Measurements from ENCODE around the gene CENPQ.
A peak's percentile ranks its signal among the peaks of the same experiment; 100 is the strongest.
"Not testable (repeated sequence)": the region's sequence is repeated elsewhere in the genome, so short reads cannot be mapped to it uniquely, and the experiment has no call there.

The CENPQ gene, protein sequence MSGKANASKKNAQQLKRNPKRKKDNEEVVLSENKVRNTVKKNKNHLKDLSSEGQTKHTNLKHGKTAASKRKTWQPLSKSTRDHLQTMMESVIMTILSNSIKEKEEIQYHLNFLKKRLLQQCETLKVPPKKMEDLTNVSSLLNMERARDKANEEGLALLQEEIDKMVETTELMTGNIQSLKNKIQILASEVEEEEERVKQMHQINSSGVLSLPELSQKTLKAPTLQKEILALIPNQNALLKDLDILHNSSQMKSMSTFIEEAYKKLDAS

DNA sequence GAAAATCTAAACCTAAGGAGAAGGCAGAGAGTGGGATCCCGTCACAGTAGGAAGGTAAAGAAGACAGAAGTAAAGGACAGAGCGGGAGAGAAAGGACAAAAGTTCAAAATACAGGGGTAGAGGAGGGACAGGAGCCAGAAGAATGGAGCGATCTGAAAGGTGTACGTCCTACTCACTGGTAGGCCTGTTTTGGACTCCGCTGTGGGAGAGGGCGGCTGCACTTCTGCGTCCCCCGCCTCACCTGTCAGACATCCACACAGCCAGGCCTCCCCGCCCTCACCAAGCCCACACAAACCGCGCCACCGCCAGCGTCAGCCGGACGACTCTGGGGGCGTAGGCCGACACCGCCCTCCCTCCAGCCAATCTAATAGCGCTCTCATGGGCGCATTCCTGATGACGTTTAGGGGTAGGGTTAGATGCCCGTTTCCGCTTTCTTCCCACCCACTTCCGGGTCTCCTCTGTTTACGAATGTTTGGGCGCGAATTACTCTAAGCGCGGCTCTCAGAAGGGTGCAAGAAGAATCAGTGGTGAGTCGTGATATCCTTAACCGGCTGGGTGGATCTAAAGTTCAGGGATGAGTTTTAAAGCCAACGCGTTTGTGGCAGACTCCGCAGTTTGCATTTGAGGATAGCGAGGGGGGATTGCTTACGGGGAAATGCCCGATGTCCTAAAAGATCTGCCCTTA, at the start of gene CENPQ, which contains the start of gene MMUT:
CENPQ (plus strand) TSS at position 444 of the 685 bp plus-strand sequence. CDS start 6,807 bp downstream, outside the sequence.
MMUT (minus strand) TSS at position 327 of the 685 bp plus-strand sequence. CDS start 3,787 bp downstream, outside the sequence.
- peak; percentile 94 for DNase-seq

DNA sequence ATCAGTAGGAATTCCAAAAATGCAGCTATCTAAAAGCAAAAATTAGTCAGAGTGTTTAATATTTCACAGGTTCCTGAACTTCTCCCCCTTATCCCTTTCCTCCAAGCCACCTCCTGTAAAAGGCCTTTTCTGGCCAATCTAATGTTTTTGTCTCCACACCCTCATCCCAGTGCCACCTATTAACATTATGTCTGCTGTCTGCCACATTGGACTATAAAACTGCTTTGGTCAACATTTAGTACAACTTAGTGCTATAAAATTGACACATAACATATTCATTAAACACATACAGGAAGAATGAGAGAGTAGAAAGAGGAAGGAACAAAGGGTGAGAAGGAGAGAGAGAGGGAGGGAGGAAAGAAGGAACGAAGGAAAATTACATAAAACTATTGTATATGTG, 47.8 kb upstream of the CENPQ start:
- no peak for DNase-seq

DNA sequence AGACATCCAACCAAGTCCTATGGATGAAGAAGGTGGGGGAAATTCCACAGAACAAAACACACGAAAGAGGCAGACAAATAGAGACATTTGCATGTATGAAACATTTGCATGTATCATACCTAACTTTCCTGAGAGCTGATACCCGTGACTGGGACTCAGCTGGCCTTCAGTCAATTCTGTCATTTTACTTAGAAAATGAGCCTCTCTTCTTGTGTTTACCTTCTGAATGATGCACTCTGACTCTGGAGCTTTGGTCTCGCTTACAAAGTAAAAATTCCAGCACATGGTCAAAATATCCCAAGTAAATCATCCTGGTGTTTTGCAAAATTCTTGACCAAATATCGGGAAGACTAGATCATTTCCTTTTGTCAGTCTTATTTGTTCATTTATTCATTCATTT, 47.0 kb upstream of the CENPQ start:
- DNase-seq, result no peak

DNA sequence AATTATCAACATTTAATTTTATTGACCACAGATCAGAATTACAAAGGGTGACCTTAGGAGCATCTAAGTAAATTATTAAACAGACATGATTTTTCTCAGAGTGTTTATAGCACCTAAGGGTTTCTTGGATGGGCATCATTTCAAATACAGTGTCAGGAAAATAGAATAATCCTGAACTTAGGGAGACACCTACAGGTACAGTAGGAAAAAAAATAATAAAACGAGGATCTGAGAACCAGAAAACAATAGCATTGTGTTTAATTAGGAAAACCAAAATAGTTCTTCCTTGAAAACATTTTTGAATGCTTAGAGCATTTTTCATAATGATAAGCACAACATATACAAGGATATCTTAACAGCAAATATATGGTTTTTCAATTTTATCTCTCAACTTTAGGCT, 39.4 kb upstream of the CENPQ start:
- DNase-seq, result no peak

DNA sequence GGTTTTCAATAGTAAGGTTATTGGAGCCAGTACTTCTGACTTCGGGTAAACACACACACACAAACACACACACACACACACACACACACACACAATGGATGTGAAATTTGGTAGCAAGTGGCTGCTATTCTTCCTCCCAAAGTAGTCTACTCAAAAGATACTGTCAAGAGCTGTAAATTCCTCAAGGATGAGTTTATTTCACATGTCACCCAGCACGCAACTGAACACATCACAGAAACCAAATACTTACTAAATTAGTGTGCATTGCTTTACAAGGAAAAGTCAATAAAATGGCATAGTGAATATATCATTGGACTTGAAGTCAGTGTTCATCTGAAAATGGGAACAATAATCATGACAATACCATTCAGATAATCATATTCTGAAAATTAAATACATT, 33.0 kb upstream of the CENPQ start:
- DNase-seq, result no peak

DNA sequence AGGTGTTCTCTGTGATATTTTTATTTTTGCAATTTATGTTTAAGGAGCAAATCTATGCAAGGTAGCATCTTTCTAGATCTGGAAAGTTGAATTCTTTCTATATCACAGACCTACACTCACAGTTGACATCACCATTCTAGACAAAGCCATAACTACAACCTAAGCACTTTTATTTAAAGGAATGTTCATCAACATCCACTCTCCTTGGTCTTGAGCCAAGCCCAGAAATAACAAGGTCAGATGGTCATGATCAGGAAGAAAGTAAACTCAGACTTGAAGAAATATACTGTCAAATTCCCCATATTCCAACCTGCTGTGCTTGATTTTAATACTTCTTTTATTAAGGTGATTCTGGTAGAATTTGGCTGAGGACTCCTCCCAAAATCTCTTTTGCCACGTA, 32.3 kb upstream of the CENPQ start:
- DNase-seq, result no peak

DNA sequence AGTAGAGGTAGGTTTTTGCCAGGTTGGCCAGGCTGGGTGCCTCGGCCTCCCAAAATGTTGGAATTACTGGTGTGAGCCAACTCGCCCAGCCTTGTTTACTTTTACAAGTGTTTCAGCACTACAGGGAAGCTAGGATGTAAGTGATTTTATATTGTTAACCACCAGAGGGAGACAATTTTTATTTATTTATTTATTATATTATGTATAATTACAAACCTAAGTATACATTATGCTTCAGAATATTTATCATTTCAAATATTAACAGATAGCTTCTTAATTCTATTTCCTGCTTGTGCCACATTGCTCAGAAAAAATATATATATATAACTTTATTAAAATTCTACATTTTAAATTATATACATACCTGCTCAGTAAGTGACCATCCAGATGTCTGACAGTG, 9.9 kb upstream of the CENPQ start:
- no peak for DNase-seq

DNA sequence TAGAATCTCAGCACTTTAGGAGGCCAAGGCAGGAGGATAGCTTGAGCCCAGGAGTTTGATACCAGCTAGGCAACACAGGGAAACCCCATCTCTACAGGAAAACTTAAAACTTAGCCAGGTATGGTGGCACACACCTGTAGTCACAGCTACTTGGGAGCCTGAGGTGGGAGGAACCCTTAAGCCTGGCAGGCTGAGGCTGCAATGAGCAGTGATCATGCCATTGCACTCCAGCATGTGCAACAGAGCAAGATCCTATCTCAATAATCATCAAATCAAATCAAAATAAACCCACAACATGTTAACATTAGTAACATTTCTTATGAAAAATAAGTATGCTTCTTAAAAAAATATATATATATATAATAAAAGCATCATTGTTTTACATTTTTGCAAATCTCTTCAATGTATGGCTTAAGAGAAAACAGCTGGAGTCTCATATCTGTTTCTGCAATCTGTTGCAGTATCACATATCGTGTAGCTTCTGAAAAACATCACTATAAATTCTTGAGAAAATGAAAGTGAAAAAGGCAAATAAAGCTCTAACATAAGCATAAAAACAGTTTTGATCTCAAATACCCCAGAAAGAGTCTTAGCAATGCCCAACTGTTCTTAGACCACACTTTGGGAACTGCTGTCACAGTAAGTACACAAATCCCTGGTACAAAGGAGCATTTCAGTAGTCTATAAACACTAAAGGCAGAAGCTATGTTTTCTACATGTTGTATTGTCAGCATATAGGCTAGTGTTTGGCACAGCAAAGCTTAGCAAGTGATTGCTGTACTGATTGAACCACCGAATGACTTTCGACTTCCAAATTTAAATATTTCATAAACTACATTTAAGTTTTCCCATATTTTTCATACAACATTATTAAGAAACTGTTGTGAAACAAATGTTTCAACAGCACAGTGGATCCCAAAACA, 8.1 kb upstream of the CENPQ start:
- no peak for DNase-seq

DNA sequence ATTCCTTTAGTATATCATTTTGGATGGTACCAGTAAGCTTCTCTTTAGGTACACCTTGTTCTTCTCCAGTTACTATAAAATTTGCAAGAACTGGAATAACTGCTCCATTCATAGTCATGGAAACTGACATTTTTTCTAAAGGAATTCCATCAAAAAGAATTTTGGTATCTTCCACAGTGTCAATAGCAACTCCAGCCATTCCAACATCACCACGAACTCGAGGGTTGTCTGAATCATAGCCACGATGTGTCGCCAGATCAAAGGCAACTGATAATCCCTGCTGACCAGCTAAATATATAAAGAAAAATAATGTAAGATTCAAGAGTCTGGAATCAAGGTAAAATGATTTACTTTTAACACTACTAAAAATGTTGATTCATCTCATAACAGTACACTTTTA, 5.4 kb upstream of the CENPQ start:
- no peak for DNase-seq

DNA sequence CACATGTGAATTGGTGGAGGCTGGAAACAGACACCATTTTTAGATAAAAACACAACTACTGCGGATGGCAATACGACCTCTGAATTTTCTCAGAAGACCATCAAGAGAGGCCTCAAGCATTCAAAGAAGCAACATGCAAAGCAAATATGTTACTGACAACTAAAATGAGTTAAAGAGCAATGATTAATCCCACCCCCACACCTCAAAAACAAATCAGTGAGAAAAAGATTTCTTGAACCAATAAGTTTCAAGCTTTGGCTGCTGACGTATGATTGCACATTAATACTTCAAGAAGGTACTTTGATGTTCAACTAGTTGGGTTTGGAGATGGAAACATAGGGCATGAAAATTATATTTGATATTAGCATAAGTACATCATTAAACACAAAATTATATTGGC, 1.1 kb upstream of the CENPQ start:
- peak; percentile 1 for DNase-seq

DNA sequence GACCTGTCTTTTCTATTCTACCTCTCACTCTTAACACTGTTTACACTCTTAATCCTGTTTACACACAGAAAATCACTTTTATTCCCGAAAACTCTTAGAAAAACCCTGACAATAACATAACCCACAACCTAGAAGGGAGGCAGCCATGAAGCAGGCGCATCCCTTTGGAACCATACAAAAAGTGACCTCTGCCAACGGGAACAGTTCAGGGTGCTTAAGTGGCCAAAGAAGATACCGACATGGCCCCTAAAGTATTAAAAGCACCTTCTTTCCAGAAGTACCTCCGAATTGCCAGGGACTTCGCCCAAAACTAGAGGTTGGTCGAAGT, 607 bp upstream of the CENPQ start:
- DNase-seq, result no peak

DNA sequence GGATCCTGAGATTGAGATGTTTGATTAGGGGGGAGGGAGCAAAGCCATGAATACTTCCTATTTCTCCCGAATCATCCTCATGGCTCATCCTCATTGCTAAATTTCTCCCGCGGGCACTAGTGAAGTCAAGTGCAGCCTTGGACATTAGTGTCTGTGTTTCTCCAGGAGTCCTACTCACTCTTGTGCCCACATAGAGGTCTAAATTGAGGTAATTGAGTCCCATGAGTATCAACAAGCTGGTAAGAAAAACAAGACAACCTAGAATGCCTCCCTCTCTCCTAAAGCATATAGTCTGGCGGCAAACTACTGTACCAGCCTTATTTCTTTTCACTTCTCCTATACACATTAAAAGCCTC, 420 bp downstream of the CENPQ start:
- DNase-seq, result no peak

DNA sequence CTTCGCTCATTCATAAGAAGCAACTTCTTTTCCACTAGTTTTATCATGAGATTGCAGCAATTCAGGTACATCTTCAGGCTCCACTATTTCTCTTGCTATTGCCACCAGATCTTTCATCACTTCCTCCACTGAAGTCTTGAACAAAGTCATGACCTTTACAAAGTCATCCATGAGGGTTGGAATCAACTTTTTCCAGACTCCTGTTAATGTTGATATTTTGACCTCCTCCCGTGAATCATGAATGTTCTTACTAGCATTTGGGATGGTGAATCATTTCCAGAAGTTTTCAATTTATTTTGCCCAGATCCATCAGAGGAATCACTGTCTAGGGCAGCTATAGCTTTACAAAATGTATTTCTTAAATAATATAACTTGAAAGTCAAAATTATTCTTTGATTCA, 1.5 kb downstream of the CENPQ start:
- DNase-seq, result no peak

DNA sequence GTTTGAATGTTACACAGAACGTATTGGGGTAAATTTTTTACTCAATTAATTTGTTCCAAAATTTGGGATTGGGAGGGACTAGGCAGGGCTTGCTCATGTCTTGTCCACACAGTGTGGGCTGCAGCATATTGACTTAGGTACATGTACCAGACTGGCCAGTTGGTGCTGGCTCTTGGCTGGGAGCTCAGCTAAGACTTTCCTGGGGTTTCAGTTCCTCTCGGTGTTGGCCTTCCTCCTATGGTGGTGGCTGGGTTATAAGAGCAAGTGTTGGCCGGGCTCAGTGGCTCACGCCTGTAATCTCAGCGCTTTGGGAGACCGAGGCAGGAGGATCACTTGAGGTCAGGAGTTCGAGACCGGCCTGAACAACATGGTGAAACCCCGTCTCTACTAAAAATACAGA, 4.9 kb downstream of the CENPQ start:
- DNase-seq, result no peak

DNA sequence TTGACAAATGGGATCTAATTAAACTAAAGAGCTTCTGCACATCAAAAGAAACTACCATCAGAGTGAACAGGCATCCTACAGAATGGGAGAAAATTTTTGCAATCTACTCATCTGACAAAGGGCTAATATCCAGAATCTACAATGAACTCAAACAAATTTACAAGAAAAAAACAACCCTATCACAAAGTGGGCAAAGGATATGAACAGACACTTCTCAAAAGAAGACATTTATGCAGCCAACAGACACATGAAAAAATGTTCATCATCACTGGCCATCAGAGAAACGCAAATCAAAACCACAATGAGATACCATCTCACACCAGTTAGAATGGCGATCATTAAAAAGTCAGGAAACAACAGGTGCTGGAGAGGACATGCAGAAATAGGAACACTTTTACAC, 13.4 kb downstream of the CENPQ start:
- DNase-seq, result not testable (repeated sequence)

DNA sequence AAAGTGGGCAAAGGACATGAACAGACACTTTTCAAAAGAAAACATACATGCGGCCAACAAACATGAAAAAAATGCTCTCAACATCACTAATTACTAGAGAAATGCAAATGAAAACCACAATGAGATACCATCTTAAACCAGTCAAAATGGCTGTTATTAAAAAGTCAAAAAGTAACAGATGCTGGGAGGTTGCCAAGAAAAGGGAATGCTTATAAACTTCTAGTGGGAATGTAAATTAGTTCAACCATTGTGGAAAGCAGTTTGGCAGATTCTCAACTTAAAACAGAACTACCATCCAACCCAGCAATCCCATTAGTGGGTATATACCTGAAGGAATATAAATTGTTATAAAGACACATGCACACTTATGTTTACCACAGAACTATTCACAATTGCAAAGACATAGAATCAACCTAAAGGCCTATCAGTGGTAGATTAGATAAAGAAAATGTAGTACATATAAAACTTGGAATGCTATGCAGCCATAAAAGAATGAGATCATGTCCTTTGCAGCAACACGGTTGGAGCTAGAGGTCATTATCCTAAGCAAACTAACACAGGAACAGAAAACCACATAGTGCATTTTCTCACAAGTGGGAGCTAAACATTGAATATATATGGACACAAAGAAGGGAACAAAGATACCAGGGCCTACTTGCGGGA, 16.3 kb downstream of the CENPQ start:
- no peak for DNase-seq

DNA sequence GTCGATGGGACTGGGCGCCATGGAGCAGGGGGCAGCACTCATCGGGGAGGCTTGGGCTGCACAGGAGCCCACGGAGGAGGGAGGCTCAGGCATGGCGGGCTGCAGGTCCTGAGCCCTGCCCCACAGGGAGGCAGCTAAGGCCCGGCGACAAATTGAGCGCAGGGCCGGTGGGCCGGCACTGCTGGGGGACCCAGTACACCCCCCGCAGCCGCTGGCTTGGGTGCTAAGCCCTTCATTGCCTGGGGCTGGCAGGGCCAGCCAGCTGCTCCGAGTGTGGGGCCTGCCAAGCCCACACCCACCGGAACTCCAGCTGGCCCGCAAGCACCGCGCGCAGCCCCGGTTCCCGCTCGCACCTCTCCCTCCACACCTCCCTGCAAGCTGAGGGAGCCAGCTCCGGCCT, 18.7 kb downstream of the CENPQ start:
- DNase-seq, result not testable (repeated sequence)

DNA sequence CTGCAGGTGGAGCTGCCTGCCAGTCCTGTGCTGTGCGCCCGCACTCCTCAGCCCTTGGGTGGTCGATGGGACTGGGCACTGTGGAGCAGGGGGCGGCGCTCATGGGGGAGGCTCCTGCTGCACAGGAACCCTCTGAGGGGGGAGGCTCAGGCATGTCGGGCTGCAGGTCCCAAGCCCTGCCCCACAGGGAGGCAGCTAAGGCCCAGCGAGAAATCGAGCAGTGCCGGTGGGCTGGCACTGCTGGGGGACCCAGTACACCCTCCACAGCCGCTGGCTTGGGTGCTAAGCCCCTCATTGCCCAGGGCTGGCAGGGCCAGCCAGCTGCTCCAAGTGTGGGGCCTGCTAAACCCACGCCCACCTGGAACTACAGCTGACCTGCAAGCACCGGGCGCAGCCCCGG, 20.2 kb downstream of the CENPQ start:
- not testable (repeated sequence) for DNase-seq

DNA sequence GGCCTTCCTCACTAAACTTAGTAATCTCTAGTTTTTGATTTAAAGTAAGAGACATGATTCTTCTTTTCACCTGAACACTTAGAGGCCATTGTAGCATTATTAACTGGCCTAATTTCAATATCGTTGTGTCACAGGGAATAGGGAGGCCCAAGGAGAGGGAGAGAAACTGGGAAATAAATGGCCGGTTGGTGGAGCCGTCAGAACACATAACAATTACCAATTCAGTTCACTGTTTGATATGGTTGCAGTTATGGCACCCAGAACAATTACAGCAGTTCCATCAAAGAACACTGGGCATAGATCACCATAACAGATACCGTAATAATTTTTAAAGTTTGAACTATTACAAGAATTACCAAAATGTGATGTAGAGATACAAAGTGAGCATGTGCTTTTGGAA, 27.5 kb downstream of the CENPQ start:
- DNase-seq, result no peak

DNA sequence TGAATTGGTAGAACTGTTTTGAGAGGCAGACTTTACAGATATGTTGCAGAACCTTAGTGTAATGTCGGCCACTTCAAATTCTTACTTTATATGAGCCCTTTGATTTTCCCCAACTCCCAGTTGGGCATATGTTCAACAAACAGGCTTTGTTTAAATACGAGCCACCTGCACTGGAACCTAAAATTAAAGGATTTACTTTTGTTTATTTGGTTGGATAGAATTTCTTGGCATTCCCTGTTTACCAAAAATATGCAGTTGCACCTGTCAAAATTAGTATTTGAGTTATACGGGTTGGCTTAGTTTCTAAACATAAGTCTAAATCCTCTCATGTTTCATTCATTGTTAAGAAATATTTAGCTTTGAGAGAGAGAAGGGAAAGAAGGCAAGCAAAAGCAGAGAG, 34.1 kb downstream of the CENPQ start:
- DNase-seq, result no peak

DNA sequence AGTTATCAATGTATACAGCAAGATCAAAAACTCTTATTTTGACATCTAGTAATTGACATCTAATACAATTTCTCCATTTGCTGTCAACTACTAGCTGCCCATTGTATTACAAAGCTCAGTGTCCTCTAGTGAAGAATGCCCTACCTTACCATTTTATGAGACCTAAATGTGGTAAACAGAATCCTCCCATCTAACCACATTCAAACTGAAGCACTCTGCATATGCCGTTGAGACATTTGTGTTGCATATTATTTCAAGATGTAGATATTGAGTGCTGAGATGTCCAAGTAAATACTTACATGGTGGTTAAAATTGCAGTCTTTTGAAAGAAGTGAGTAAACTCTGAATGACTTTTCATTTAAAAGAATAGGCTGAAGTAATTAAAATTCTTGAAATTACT, 36.0 kb downstream of the CENPQ start:
- no peak for DNase-seq

DNA sequence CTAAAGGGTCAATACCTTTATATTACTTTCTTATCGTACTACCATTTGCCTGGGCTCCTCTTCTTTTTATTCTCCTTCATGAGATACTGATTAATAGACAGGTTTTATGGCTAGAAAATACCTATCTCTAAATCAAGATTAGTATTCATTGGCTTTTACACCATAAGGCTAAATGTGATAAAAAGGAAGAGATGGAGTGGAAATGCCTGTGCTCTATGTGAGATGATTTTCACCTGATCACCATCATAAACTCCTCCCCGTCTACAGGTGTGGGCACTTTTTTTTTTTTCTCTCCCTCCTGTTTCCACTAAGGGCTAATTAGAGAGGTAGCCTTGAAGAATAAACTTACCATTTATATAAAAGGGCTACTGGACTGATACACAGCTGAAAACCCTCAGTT, 36.5 kb downstream of the CENPQ start, which contains the start of gene GLYATL3:
GLYATL3 (plus strand) TSS at position 301 of the 400 bp plus-strand sequence. CDS start 12,068 bp downstream, outside the sequence.
- DNase-seq, result no peak

DNA sequence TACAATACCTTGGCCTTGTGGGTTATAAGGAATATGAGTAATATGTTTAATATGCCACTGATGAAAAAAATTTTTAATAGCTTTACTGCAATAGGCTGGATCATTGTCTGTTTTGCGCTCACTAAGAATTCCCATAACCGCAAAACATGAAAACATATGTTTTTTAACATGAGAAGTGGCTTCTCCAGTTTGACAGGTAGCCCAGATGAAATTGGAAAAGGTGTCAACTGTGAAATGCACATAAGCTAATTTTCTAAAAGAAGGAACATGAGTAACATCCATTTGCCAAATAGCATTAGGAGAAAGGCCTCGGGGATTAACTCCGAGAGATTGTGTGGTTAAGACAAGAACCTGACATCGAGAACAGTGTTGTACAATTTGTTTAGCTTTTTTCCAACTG, 41.5 kb downstream of the CENPQ start:
- no peak for DNase-seq

Measured in retina (tissue), 1 donor.